Brain microvascular endothelial cell (primary cell): Measurements from ENCODE around the gene ITPK1.

Experiments used
- DNase-seq: peaks from one replicate; pipeline ENCODE4 v3.0.0-alpha.2; 2020
- H3K27ac ChIP-seq: fragments of 250-450 bp; sonication (Bioruptor Pico); 2 replicates; pipeline ENCODE4 v1.5.1; 2020; ENCODE audit warnings: mild to moderate bottlenecking, moderate library complexity
- H3K27me3 ChIP-seq: fragments of 250-450 bp; sonication (Bioruptor Pico); replicated peaks from 2 replicates; pipeline ENCODE4 v1.5.1; 2020; ENCODE audit warnings: mild to moderate bottlenecking
- H3K36me3 ChIP-seq: fragments of 250-450 bp; sonication (Bioruptor Pico); replicated peaks from 2 replicates; pipeline ENCODE4 v1.5.1; 2020; ENCODE audit warnings: mild to moderate bottlenecking
- H3K4me3 ChIP-seq: 2 replicates; pipeline ENCODE4 v1.5.1; 2011; ENCODE audit warnings: low read depth, mild to moderate bottlenecking, control low read depth, low read length, moderate library complexity
- in situ Hi-C: cut with HindIII; loops from 2 replicates; pipeline ENCODE4 v1.10.0; 2017; ENCODE audit warnings: low sequenced_read_pairs, low pct_ligation_motif_present
- TF ChIP-seq, protein P1 (sequence below): IDR thresholded peaks from 2 replicates; pipeline ENCODE4 v1.5.1; 2011; ENCODE audit warnings: low read depth, mild to moderate bottlenecking, moderate library complexity, low read length, control low read depth, inconsistent platforms; ENCODE audit errors: missing control alignments

ITPK1 gene

DNA sequence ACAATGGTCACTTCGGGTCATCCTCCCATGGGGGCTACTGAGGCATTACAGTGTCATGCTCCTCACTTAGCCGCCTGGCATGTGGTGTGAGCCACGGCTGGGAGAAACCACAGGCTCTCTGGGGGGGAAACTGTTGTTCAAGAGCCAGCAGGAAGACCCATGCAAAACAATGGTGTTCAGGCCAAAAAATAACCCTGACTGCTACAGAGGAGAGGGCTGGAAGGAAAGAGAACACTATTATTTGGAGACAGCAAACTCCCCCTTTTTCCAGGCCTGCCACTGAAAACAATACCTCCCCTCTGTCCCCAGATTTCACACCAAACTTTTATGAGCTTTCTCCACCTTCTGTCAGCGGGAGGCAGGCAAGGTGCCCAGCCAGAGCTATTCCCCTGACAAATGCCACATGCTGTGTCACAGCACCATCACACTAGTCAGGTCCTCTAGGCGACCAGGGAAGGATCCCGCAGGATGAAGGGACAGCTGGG, 109.1 kb downstream of the ITPK1 start:
- Histone ChIP-seq H3K36me3 (no peaks in the 10 kb centered on the region), H3K27ac (no peak overlapping the region), H3K4me3 (no peak overlapping the region), H3K27me3 (no peaks in the 10 kb centered on the region)
- no peak for DNase-seq
- in situ Hi-C loops: no loop called here
- TF ChIP-seq, protein P1, sequence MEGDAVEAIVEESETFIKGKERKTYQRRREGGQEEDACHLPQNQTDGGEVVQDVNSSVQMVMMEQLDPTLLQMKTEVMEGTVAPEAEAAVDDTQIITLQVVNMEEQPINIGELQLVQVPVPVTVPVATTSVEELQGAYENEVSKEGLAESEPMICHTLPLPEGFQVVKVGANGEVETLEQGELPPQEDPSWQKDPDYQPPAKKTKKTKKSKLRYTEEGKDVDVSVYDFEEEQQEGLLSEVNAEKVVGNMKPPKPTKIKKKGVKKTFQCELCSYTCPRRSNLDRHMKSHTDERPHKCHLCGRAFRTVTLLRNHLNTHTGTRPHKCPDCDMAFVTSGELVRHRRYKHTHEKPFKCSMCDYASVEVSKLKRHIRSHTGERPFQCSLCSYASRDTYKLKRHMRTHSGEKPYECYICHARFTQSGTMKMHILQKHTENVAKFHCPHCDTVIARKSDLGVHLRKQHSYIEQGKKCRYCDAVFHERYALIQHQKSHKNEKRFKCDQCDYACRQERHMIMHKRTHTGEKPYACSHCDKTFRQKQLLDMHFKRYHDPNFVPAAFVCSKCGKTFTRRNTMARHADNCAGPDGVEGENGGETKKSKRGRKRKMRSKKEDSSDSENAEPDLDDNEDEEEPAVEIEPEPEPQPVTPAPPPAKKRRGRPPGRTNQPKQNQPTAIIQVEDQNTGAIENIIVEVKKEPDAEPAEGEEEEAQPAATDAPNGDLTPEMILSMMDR: no peak

DNA sequence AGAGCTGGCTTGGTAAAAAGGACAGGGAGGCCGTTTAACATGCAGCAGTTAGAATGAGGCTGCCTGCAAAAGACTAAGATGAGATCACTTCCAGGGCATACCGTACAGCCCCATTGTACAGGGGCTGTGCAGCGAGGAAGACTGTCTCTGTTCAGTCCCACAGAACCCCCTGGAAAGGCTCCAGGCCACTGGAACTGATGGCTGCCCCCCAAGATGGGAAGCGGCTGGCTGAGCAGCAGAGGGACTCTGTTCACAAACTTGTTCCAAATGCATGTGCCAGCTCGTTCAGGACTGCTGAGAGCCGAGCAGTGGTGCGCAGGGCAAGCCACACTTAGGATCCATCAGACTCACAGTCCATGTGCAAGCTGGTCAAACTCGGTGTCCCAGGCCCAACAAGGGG, 109.9 kb downstream of the ITPK1 start:
- TF ChIP-seq, protein P1: no peak

DNA sequence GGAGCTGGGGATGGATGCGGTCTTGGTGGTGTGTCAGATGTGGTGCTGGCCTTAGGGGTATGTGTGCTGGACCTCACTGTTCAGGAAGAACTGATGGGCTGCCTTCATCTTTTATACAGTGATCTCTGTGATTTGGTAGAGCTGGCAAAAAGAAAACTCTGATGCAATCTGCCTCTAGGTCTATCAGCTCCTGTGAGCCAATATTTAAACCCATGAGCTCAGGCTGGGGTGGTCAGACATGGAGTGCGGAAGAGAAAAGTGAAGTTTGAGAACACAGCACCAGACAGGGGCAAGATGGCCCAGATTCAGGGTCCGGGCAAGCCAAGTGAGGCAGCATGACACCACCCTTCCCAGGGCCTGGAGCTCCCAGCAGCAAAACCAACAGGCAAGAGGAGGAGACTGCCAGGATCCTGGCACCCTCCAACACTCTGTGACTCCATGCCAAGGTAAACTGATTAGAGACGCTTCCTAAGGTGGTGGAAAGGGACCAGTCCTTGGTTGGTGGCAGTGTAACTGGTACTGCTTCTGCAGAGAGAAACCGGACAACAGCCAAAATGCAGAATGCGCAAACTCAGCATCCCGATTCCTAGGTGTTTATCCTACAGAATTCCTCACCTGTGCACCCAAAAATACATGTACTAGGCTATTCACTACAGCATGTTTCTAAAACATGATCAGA, 110.5 kb downstream of the ITPK1 start:
- DNase-seq: no peak
- no peak overlapping the region for H3K4me3 ChIP-seq
- in situ Hi-C loops: no loop called here
- no peak overlapping the region for H3K27ac ChIP-seq
- no peaks in the 10 kb centered on the region for H3K27me3 ChIP-seq
- no peaks in the 10 kb centered on the region for H3K36me3 ChIP-seq
- TF ChIP-seq, protein P1: no peak

More for the DNA sequence above, 109.9 kb downstream of the ITPK1 start:
- H3K27me3 ChIP-seq: no peaks in the 10 kb centered on the region
- no peak for DNase-seq
- no peak overlapping the region for H3K27ac ChIP-seq
- in situ Hi-C loops: no loop called here
- H3K36me3 ChIP-seq: no peaks in the 10 kb centered on the region
- no peak overlapping the region for H3K4me3 ChIP-seq

DNA sequence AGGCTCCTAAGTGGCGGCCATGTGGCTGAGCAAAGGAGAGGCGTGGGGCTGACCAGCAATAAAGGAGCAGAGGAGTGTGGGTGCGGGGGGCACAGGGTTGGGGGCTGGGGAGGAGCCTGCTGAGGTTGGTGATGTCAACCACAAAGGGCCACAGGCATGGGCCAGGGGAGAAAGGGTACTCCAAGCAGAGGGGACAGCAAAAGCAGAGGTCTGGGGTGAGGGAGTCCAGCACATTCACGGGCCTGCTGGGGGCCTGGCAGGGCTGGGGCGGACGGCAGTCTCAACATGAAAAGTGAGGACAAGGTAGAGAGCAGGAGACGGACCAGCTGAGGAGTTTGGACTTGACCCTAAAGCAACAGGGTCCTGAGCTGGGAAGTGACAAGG, 111.0 kb downstream of the ITPK1 start:
- H3K27me3 ChIP-seq: no peaks in the 10 kb centered on the region
- no peak overlapping the region for H3K27ac ChIP-seq
- TF ChIP-seq, protein P1: no peak
- H3K4me3 ChIP-seq: no peak overlapping the region
- in situ Hi-C loops: no loop called here
- H3K36me3 ChIP-seq: no peaks in the 10 kb centered on the region
- no peak for DNase-seq

DNA sequence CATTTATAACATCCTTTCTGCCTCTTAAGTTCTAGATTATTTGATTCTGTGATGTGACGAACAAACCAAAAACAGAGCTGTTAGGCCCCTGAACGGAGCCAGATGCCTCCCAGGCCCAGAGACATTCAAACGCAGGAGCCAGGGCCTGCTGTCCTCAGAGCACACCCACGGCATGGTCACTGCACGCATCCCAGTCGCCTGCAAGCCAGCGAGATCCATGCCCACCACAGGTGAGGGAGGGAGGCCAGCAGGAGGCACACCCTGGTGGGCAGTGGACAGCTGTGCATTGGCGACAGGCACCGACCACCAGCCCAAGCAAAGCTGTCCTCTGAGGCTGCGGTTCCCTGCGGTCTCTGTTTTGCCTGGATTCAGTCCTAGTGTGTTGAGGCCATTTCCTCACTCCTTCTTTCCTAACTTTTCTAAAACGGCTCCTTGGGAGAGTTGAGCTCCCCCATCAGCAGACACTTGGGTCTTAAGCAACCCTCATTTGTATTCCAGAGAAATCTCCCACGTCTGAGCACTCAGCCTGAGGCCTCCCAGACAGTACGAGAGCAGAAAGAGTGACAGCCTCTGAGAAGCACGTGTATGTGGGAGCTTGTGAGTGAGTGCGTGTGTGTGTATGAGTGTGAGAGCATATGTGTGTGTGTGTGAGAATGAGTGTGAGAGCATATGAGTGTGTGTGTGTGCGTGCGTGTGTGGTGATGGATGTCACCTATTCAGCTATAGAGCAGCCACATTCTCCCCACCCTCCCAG, 111.6 kb downstream of the ITPK1 start:
- Histone ChIP-seq H3K27ac (no peak overlapping the region), H3K27me3 (no peaks in the 10 kb centered on the region), H3K36me3 (no peaks in the 10 kb centered on the region), H3K4me3 (no peak overlapping the region)
- in situ Hi-C loops: no loop called here
- TF ChIP-seq, protein P1: no peak
- DNase-seq: no peak
